ENCODE results near the gene BRINP1.

- TF ChIP-seq CTCF (IDR thresholded peaks at IDR 0.05) (no peak), ZFX (IDR thresholded peaks at IDR 0.05; ENCODE audit: borderline replicate concordance) (no peak)
Measured at GRCh38 chr9:119302988-119303698, 66.1 kb downstream of the BRINP1 start.
